HS-27A (cell line): ENCODE results near the gene NKAPD1.
"Not testable (repeated sequence)": the region's sequence is repeated elsewhere in the genome, so short reads cannot be mapped to it uniquely, and the experiment has no call there.

Source experiments
- DNase-seq: peaks from one replicate; pipeline ENCODE4 v3.0.0-alpha.2; 2012; ENCODE audit warnings: low read depth, missing footprints

The NKAPD1 gene

DNA sequence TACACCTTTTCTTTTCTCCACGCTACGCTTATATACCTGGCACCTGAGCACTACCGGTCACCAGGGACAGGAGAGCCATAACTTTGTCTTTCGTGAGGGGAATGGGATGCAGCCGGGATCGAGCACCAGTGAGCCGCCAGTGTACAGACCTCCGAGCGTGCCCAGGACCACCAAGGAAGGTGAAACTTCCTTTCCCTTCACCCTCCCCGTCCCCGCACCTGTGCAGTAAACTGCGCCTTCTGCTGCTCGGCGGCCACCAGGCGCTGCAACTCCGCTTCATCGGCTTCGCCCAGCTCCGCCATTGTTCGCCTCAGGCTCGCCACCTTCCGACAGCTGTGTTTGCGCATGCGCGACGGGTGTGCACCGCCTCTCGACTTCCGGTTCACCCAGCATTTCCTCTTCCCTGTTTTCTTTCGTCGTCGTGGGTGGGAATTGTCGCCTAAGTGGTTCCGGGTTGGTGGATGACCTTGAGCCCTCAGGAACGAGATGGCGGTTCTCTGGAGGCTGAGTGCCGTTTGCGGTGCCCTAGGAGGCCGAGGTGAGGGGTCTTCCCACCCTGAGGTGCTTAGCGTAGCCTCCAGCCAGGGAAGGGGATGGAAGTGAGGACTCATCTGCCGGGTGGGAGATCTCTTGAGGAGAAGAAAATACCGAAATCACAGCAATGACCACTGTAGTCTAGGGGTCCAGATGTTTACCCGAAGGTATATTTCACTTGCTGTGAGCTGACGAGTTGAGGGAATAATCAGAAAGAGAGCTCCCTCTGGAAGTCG is 12.5 kb downstream of the NKAPD1 start, which contains the start of the genes SDHD and TIMM8B:
SDHD (plus strand) TSS at position 452 of the 770 bp plus-strand sequence; CDS start at position 487, 35 bp downstream.
TIMM8B (minus strand) TSS at position 335 of the 770 bp plus-strand sequence; CDS start at position 302, 33 bp downstream.
- DNase-seq, result peak; percentile 77

- no peak for DNase-seq
Measured at GRCh38 chr11:112087212-112087611, 13.1 kb downstream of the NKAPD1 start.

DNA sequence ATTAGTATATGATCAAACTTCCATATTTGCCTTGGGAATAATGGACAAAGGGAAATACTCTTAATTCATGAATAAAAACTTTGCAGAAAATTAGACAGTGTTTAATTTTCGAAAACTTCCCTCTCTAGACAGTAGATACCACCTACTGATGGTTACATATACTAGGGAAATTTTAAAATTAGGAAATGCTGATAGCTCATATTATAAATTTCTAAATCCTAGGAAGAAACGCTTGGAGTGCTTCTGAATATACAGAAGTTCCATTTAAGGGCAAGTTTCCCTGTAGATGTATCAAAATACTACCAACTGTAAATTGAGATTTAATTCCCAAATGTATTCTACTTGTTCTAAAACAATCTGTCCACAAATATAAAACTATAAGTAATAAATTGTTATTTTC is 21.2 kb downstream of the NKAPD1 start:
- not testable (repeated sequence) for DNase-seq

DNA sequence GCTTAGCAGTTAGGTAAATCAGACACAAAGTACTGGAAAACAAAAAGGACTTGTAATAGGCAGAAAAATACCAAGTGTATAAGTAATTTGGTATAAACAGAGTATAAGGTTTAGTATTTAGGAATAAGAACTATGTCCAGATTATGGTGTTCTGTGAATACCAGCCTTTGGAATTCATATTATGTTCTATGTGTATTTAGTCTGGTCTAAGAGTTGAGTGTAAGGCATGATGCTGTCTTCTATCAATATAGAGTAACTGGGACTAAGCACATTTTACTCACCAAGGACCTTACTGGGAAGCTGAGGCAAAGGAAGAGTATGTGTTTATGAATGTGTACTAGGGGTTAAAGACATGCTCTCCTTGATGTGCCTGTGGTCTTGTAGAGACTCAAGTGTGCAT is 22.1 kb downstream of the NKAPD1 start:
- no peak for DNase-seq

DNA sequence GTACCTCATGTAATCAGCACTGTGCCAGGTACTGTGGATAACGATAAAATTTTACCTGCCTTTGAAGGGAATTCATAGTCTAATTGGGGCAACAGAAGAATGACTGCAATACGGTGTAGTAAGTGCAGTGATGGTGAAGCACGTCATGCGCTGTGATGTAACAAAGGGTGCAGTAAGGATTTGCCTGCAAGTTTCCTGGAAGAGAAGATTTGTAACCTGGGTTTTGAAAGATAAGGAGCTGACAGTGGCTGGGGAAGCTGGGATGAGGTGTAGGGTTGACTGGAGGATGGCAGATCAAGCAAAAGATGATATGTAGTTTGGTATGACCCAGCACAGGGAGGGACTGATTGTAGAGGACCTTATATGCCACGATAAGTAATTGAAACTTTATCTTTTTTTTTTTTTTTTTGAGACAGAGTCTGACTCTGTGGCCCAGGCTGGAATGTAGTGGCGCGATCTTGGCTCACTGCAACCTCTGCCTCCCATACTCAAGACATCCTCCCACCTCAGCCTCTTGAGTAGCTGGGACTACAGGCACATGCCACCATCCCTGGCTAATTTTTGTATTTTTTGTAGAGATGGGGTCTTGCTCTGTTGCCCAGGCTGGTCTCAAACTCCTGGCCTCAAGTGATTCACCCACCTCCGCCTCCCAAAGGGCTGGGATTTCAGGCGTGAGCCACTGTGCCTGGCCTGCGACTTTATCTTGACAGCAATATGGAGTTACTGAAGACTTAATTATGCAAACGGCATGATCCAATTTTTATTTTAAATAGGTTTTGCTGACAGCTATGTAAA is 23.8 kb downstream of the NKAPD1 start:
- no peak for DNase-seq

- no peak for DNase-seq
Measured at GRCh38 chr11:112100462-112100861, 26.4 kb downstream of the NKAPD1 start.

DNA sequence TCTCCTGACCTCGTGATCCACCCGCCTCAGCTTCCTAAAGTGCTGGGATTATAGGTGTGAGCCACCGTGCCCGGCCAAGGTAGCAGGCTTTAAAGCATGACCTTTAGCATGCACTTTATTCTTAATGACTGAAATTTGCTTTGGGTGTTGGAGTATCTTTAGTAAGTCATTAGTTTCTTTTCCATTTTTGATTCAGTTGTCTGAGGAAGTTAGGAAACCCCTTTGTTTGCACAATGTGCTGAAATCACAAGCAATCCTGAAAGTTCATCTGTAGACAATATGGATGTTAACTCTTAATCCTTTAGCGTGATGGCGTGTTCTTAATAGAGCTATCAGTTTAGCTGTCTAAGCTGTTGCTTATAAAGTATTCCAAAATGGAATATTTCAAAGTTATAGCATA is 29.3 kb downstream of the NKAPD1 start:
- DNase-seq, result no peak

- DNase-seq, result no peak
Measured at GRCh38 chr11:112106070-112106469, 32.0 kb downstream of the NKAPD1 start.

GRCh38 chr11:112113539-112114457 is 39.7 kb downstream of the NKAPD1 start:
- no peak for DNase-seq

DNA sequence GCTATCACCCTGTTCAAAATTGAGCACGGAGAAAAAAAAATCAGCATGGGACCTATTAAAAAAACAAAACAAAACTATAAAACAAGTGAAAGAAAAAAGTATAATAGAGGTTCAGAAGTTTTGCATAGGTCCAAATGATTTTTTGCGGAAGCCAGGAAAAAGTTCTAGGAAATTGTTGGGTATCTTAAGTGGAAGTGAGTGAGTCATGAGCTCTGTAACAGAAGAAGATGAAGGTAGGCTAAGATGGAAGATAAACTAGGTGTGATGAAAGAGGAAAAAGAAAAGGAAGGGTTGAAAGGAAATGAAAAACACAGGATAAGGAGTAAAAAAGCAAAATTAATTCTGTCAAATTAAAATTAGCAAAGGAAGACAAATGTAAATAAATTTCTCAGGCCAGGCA is 40.4 kb downstream of the NKAPD1 start:
- no peak for DNase-seq

- DNase-seq, result no peak
Measured at GRCh38 chr11:112115386-112115785, 41.3 kb downstream of the NKAPD1 start.

DNA sequence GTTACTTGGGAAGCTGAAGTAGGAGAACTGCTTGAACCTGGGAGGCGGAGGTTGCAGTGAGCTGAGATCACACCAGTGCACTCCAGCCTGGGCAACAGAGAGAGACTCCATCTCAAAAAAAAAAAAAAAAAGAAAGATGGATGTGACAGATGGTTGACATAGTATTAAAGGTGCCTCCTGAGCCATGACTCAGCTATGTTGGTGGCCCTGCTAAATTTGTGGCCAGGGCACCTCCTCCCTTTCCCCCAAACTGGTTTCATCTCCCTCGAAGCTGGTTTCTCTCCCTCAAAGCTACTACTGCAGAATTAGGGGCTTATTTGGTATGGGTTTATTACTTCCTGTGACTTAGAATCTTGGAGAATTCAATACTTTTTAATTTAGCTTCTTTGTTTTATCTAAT is 44.1 kb downstream of the NKAPD1 start:
- no peak for DNase-seq

DNA sequence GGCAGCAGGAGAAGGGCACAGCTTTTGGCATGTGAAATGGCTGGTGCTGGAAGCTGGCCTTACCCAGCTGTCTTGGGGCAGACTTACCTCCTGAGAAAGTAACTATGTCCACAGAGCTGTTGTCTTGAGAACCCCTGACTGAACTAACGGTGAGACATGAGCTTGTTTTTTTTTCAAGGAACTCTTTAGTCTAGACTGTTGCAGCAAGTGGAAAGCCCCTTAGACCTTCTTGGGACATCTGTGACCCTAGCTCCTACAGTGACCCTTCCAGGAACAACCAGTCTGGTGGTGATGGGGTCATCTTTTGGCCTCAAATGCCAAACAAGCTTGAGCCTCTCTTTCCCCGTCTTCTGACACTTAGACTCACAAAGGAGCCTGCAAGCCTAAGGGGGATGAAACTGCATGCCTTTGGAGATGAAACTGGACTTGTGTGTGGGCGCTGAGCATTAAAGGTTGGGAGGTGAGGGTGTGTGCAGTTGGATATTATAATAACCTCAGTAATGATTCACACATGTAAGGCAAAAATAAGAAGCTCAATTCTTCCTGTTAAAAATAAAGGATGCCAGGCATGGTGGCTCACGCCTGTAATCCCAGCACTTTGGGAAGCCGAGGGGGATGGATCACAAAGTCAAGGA is 48.0 kb downstream of the NKAPD1 start:
- no peak for DNase-seq

GRCh38 chr11:112123129-112123528 is 49.0 kb downstream of the NKAPD1 start:
- no peak for DNase-seq

DNA sequence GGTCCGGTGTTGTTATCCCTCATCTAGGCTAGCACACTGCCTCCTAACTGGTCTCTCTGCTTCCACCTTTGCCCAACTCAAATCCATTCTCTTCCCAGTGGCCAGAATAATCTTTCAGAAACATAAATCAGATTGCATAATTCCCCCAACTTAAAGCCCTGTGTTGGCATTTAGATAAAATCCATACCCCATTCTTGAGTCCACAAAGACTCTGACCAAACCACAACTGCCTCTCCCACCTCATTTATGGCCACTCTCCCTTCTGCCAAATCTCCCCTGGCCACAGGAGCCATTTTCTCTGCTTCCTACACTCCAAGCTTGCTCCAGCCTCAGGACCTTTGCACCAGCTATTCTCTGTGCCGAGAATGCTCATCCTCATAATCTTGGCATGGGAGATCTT is 53.0 kb downstream of the NKAPD1 start:
- no peak for DNase-seq

DNA sequence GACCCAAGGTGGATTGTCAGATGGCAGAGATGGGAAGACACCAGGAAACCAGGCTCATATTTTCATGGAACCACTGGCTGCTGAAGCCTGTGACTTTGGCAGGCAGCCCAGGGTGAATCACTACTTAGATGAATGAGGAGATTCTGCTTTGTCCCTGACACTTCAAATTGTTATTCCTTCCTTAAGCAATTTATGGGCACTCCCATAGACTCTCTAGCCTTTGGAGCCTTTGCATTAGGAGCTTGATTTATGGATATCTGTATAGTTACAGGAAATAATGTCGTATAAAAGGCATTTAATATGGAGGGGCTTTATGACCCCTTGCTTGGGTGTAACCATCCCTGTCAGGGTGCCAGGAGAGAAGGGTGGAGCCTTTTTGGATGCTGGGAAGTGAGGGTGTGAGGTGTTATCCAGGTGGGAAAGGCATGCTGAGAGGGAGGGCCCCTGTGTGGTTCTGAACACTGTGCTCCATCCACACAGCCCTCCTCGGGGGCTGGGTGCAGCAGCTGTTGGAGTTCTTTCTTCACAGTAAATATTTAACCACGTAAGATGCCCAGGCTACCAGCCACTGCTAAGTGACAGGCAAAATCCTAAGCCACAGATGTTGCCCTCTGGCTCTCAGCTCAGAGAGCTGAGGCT is 54.5 kb downstream of the NKAPD1 start:
- DNase-seq, result peak; percentile 48

- DNase-seq, result no peak
Measured at GRCh38 chr11:112129656-112130055, 55.6 kb downstream of the NKAPD1 start.

DNA sequence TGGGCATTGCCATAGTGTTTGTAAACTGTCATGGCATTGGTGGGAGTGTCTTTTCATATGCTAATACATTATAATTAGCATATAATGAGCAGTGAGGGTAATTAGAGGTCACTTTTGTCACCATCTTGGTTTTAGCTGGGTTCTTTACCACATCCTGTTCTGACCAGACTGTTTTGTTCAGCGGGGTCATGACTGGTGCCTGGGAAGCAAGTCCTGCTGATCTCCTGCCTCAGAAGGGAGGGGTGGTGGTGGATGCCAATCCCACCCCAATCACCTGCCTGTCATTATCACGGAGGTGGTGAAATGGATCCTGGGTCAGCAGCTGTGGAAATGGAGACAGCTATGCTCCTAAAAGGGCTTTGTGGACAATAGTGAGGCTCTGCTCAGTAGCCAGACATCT is 58.6 kb downstream of the NKAPD1 start:
- DNase-seq, result no peak

- no peak for DNase-seq
Measured at GRCh38 chr11:112134473-112134872, 60.4 kb downstream of the NKAPD1 start.
